ENCODE data around the gene FASTKD2. TPM values are rescaled to one million over a fixed set of nuclear protein-coding genes. Genes with fewer than 3 reads are reported as not detected.

The FASTKD2 gene
- total RNA-seq, 2 experiments from 2014 or later: 24.9 to 25.7 TPM

DNA sequence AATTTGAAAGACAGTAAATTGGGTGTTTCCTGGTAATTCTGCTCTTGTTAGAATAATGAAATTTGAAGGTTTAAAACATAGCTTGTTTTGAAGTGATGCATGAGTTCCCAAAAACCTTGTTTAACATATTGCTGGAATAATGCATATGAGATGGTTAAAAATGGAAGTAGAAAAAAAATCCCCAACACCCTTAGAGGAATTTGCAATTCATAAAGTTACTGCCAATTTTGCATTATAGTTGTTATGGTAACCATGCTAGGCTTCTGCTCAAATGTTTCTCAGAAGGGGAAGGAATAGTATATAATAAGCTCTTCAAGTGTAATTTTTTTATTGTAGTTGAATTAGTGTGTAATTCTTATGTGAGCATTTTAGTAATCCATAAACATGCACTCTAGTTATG is 49.1 kb downstream of the FASTKD2 start:
- H3K27ac Mint-ChIP-seq: no peak overlapping the region
- H3K27me3 ChIP-seq (ENCODE audit: control insufficient read depth in 1 of 2, insufficient read depth in 2 of 2, low read length in 2 of 2): no peaks in the 10 kb centered on the region
- no peaks in the 10 kb centered on the region for H3K27me3 Mint-ChIP-seq
- no peak overlapping the region for H3K4me3 Mint-ChIP-seq
- ChIA-PET POLR2A (no interaction called here), CTCF (no interaction called here)
- intact Hi-C loops (cut with DNase I, micrococcal nuclease): no loop called here
- no peak for DNase-seq
- H3K9me3 ChIP-seq (ENCODE audit: control insufficient read depth in 1 of 2, insufficient read depth in 1 of 2, low read length in 2 of 2): no peaks in the 10 kb centered on the region
- no peaks in the 10 kb centered on the region for H3K4me1 Mint-ChIP-seq (ENCODE audit: low read depth)
- H3K36me3 Mint-ChIP-seq (ENCODE audit: low read depth): no peaks in the 10 kb centered on the region
- H3K27ac ChIP-seq (ENCODE audit: low read depth in 1 of 2, low read length in 2 of 2): no peak overlapping the region
- H3K4me3 ChIP-seq (ENCODE audit: low read length): no peak overlapping the region
- H3K9me3 Mint-ChIP-seq: no peaks in the 10 kb centered on the region
- H3K36me3 ChIP-seq (ENCODE audit: insufficient read depth, low read length): no peaks in the 10 kb centered on the region
- TF ChIP-seq, protein P1, sequence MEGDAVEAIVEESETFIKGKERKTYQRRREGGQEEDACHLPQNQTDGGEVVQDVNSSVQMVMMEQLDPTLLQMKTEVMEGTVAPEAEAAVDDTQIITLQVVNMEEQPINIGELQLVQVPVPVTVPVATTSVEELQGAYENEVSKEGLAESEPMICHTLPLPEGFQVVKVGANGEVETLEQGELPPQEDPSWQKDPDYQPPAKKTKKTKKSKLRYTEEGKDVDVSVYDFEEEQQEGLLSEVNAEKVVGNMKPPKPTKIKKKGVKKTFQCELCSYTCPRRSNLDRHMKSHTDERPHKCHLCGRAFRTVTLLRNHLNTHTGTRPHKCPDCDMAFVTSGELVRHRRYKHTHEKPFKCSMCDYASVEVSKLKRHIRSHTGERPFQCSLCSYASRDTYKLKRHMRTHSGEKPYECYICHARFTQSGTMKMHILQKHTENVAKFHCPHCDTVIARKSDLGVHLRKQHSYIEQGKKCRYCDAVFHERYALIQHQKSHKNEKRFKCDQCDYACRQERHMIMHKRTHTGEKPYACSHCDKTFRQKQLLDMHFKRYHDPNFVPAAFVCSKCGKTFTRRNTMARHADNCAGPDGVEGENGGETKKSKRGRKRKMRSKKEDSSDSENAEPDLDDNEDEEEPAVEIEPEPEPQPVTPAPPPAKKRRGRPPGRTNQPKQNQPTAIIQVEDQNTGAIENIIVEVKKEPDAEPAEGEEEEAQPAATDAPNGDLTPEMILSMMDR (IDR thresholded peaks at IDR 0.05): no peak
- H3K4me1 ChIP-seq (ENCODE audit: insufficient read depth, low read length): no peaks in the 10 kb centered on the region
- no peak for ATAC-seq (ENCODE audit: poor library complexity)

DNA sequence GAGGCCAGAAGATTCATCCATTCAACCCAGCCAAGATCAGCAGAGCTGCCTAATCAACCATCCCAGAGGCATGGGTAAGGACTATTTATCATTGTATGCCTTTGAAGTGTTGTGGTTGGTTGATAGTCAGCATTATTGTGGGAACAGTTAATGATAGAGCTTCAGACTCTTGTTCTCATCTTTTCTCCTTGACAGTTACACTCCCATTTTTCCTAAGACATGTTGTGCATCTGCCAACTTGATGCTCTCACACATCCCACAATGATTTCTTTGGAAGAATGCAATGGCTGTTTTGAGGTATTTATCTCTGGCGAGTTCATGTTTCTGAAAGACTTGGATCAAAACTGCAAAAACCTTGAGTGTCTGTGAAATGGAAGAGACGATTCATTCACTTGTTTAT is 55.4 kb downstream of the FASTKD2 start:
- H3K27ac ChIP-seq (ENCODE audit: low read depth in 1 of 2, low read length in 2 of 2): no peak overlapping the region
- POLR2A ChIA-PET: no interaction called here
- no peaks in the 10 kb centered on the region for H3K9me3 ChIP-seq (ENCODE audit: control insufficient read depth in 1 of 2, insufficient read depth in 1 of 2, low read length in 2 of 2)
- CTCF ChIA-PET: no interaction called here
- H3K4me3 ChIP-seq (ENCODE audit: low read length): no peak overlapping the region
- Mint-ChIP-seq H3K4me1 (ENCODE audit: low read depth) (no peaks in the 10 kb centered on the region), H3K36me3 (ENCODE audit: low read depth) (no peaks in the 10 kb centered on the region), H3K27me3 (no peaks in the 10 kb centered on the region), H3K27ac (no peak overlapping the region), H3K4me3 (no peak overlapping the region), H3K9me3 (no peaks in the 10 kb centered on the region)
- intact Hi-C loops (cut with DNase I, micrococcal nuclease): no loop called here
- H3K27me3 ChIP-seq (ENCODE audit: control insufficient read depth in 1 of 2, insufficient read depth in 2 of 2, low read length in 2 of 2): no peaks in the 10 kb centered on the region
- no peaks in the 10 kb centered on the region for H3K4me1 ChIP-seq (ENCODE audit: insufficient read depth, low read length)
- ATAC-seq (ENCODE audit: poor library complexity) (no peak), DNase-seq (no peak)
- TF ChIP-seq, protein P1 (IDR thresholded peaks at IDR 0.05): no peak
- no peaks in the 10 kb centered on the region for H3K36me3 ChIP-seq (ENCODE audit: insufficient read depth, low read length)

GRCh38 chr2:206823178-206823577 is 57.8 kb downstream of the FASTKD2 start:
- Histone ChIP-seq H3K27ac (ENCODE audit: low read depth in 1 of 2, low read length in 2 of 2) (no peak overlapping the region), H3K4me1 (ENCODE audit: insufficient read depth, low read length) (no peaks in the 10 kb centered on the region), H3K36me3 (ENCODE audit: insufficient read depth, low read length) (no peaks in the 10 kb centered on the region), H3K9me3 (ENCODE audit: control insufficient read depth in 1 of 2, insufficient read depth in 1 of 2, low read length in 2 of 2) (no peaks in the 10 kb centered on the region), H3K4me3 (ENCODE audit: low read length) (no peak overlapping the region), H3K27me3 (ENCODE audit: control insufficient read depth in 1 of 2, insufficient read depth in 2 of 2, low read length in 2 of 2) (no peaks in the 10 kb centered on the region)
- H3K9me3 Mint-ChIP-seq: no peaks in the 10 kb centered on the region
- ATAC-seq (ENCODE audit: poor library complexity) (no peak), DNase-seq (no peak)
- H3K4me3 Mint-ChIP-seq: no peak overlapping the region
- H3K27me3 Mint-ChIP-seq: no peaks in the 10 kb centered on the region
- ChIA-PET CTCF (no interaction called here), POLR2A (interaction anchor here (1.5 kb wide), 1 partner anchor 9 kb away, joined by 4 read pairs; no protein-coding TSS in a partner anchor)
- intact Hi-C loops (cut with DNase I, micrococcal nuclease): no loop called here
- no peaks in the 10 kb centered on the region for H3K4me1 Mint-ChIP-seq (ENCODE audit: low read depth)
- H3K36me3 Mint-ChIP-seq (ENCODE audit: low read depth): no peaks in the 10 kb centered on the region
- no peak overlapping the region for H3K27ac Mint-ChIP-seq
- TF ChIP-seq, protein P1 (IDR thresholded peaks at IDR 0.05): no peak

Data from CD4-positive, alpha-beta T cell (primary cell).